D341Med (cell line): ENCODE measurements around the gene KIRREL3.

Experiments used
- DNase-seq: peaks from one replicate; pipeline ENCODE4 v3.0.0; 2012; ENCODE audit warnings: low spot score

The KIRREL3 gene

GRCh38 chr11:126663749-126664592 lies 336.6 kb downstream of the KIRREL3 start:
- no peak for DNase-seq

GRCh38 chr11:126662035-126662790 lies 338.4 kb downstream of the KIRREL3 start:
- no peak for DNase-seq

DNA sequence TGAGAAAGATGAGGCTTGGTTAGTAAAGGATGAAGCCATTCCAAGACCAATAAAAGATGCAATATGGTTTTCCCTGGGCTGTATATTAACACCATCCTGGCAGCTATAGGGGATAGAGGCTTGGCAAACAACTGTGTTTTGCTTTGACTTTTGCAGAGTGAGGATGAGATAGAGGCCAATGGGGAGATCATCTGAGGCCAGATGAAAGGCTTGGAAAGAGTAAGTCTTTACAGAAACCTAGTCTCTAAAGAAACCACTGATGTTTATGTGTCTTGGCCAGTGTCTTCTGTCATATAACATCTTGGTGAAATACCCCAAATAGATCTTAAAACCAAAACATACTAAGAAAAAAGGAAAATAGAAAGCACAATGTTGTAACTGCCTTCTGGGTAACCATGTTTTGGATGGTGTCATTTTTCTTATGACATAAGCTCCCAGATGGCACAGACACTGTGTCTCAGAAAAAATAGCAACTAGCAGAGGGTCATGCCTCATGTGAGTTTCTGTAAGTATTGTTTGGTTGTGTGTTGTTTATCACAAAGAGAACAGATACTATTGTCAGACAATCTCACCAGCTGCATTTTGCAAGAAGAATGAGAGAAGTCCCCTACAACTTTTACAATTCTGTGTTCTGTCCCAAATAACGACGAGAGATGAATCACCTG lies 339.7 kb downstream of the KIRREL3 start:
- DNase-seq = no peak

DNA sequence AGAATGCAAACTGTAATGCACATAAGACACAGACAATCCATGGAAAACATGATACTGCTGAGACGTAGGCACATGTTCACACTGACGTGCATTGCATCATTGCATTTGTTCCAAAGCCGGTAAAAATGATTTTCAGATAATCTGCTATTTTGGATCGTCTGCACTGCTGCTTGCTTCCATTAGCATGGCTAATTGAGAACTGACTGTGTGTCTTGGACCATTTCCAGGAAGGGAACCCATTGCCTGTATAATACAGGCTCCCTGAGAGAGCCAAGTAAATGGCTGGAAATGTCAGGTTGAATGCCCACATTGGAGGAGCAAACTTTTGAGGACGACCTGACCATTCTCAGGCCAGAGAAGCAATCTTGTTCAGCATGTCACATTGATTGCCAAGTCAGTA lies 340.2 kb downstream of the KIRREL3 start:
- no peak for DNase-seq

- no peak for DNase-seq
Observed at GRCh38 chr11:126658306-126659056, 342.1 kb downstream of the KIRREL3 start.

- no peak for DNase-seq
Observed at GRCh38 chr11:126655807-126656128, 344.8 kb downstream of the KIRREL3 start.

GRCh38 chr11:126654886-126655806 lies 345.4 kb downstream of the KIRREL3 start:
- no peak for DNase-seq

- no peak for DNase-seq
Observed at GRCh38 chr11:126653040-126653439, 347.5 kb downstream of the KIRREL3 start.

DNA sequence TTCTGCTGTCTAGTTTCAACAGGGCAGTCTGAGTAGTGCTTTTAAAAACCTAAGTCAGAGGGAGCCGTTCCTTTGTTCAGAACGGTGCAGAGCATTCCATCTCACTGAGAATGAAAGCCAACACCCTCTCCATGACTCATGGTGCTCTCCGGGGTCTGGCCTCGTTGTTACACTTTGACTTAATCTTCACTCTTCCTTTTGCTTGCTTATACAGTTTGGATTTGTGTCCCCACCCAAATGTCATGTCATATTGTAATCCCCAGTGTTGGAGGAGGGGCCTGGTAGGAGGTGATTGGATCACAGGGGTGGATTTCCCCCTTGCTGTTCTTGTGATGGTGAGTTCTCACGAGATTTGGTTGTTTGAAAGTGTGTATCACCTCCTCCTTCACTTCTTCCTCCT lies 352.8 kb downstream of the KIRREL3 start:
- no peak for DNase-seq

DNA sequence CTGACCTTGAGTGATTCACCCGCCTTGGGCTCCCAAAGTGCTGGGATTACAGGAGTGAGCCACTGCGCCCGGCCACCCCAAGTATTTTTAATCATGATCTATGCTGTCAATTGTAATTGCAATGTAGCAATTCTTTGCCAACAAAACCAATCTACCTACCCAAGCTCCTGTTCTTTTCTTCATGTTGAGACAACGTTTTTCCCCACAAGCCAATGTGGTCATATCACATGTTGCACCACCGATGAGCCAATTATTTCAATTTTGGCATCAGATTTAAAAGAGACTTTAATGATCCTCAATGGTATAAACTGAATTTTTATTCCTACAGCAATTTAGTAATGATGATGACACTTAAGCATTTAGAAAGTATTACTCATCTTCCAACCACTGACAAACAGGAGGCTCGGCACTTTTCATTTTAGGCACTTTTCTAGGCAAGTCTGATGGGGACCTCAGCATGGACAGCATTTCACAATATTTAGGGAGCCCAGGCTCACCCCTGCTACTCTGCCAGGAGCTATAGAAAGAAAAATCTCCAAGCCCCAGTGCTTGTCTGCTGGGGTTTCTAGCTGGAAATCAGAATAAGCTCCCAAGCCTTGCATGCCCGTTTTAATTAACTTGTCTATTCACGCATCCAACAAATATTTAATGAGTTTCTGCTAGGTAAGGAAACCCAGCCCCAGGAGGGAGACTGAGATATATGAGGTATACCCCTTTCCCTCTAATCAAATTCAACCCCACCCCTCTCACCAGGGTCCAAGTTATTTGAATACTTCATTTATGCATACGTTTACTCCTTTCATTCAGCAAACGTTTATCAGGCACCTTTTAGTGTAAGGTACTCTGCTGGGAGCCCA lies 353.6 kb downstream of the KIRREL3 start:
- DNase-seq = no peak

- DNase-seq = no peak
Observed at GRCh38 chr11:126645186-126645585, 355.4 kb downstream of the KIRREL3 start.

GRCh38 chr11:126640186-126640585 lies 360.4 kb downstream of the KIRREL3 start:
- no peak for DNase-seq

DNA sequence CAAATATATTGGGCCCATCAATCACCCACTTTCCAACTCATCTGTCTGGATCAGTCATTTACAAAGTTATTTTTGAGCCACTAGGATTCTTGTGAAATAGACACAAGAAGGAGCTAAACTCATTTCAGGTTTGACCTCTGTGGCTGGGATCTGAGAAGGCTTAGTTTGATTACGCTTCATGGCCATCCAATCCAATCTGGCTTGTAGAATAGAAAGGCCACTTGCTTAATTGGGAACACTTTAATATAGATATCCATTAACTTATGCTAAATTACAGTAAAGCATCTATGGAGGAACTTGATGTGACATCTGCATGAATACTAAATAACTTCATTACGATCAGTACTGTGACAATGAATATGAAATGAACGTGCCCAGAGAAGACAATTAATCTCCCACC lies 360.9 kb downstream of the KIRREL3 start:
- no peak for DNase-seq

DNA sequence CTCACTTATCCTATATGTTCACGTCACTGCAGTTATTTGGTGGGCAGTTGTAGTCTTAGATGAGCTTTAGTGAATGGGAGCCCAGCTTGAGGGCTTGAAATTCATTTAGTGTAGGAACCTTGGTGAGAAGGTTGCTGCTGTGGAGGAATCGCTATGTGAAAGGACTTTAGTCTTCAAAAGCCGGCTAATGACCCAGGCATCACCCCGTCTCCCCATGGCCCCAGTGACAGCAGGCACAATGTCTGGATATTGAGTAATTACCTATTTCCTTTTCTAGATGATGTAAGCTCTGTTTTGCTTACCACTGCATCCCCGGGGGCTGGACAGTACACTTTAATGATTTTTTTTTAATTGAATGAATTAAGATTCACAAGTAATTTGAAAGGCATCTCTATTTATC lies 361.9 kb downstream of the KIRREL3 start:
- DNase-seq = no peak

DNA sequence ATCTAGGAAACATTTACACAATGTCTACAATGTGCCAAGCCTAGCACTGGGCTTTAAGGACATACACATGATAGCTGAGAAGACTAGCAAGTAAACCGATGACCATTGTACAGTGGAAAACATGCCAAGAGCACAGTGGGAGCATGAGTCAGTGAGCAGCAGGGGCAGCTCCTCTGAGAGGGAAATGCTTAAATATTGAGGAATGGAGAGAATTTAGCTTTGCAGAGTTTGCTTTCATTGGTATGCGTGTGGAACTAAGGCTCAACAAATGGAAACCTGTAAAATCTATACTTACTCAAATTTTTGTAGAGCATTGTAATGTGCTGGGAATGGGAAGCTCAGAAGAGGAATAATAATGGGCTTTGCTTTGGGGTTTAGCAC lies 362.8 kb downstream of the KIRREL3 start:
- DNase-seq = no peak

DNA sequence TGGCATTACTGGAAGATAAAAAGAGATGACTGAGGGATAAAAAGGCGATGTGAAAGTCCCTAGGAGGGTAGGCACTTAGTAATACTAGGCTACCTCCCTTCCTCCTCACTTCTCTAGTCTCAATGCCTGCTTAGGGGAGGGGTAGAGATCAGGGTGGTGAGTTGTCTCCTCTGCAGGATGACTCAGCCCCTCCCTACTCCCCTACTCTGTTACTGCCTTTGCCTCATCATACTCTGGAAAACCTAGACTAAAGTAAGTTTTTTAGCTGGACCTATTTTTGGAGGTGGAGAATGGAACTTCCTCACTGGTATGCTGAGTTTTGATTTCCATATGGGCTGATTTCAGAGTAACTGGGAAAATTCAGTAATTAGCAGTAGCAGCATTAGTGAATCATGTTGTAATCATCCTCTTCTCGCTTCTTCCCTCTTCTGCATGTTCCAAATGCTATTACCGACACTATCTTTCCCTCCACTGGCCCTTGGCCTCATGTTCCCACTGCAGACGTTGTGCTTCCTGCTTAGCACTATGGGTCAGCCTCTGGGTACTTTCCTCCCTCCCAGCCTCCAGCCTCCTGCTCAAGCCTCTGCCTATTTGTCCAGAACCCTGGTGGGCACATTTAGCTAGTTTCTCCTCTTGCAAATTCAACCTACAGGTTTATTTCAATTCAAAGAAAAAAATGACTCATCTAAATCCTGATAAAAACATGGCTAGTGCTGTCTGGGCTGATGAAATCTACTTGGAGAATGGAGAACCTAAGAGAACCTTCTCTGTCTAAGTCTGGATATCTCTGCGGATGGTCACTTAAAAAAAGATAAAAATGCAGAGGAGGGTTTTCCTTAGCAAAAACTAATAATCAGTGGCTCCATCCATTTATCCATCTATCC lies 363.4 kb downstream of the KIRREL3 start:
- DNase-seq = no peak

DNA sequence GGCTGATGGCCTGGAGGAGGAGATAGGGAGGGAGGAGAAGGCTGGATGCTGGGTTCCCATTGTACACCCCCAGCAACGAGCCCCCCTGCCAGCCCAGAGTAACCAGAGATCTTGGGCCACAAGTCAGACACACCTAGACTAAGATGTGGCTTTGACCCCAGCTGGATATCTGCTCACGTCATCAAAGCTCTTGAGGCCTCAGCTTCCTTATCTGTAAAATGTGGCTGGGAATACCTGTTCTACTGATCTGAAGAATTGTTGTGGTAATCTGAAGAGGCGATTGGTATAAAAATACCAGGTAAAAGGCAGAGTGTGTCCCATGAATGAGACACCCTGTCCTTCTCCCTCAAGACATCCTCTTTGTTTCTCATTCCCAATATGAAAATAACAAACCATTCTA lies 365.1 kb downstream of the KIRREL3 start:
- DNase-seq = no peak

DNA sequence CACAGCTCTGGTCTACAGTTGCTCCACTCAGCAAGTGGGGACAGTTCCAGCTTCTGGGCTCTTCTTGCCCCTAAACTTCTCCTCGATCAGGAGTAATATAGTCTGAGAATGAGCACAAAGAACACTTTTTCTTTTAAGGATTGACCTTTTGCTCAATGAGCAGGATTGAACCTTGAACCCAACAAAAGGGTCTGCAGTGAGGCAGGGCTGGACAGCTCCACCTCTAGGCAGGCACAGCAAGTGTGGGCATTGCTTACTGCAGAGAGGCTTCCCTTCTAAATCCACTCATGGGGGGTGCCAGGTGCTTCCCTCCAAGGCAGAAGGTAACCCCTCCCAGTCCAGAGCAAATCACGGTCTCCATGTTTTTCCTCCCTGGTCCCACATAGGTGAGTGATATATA lies 365.6 kb downstream of the KIRREL3 start:
- no peak for DNase-seq

DNA sequence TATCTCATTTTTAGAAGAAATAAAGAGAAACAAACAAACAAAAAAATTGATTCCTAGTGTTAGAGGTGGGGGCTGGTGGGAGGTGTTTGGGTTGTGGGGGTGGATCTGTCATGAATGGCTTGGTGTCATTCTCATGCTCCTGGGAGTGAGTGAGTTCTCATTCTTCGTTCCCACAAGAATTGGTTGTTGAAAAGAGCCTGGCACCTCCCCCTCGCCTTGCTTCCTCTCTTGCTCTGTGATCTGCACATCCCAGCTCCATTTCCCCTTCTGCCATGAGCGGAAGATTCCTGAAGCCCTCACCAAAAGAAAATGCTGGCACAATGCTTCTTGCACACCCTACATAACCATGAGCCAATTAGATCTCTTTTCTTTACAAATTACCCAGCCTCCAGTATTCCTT lies 367.2 kb downstream of the KIRREL3 start:
- DNase-seq = no peak
